HL-60/S4 (cell line): ENCODE data around the gene METTL27.
"Not testable (repeated sequence)": the region's sequence is repeated elsewhere in the genome, so short reads cannot be mapped to it uniquely, and the experiment has no call there.

Experiments
- in situ Hi-C: fragments of 300-500 bp; cut with MboI; formaldehyde crosslinking; loops from 2 replicates; pipeline ENCODE4 v1.14.3; 2022; ENCODE audit warnings: low sequenced_read_pairs

METTL27 gene

DNA sequence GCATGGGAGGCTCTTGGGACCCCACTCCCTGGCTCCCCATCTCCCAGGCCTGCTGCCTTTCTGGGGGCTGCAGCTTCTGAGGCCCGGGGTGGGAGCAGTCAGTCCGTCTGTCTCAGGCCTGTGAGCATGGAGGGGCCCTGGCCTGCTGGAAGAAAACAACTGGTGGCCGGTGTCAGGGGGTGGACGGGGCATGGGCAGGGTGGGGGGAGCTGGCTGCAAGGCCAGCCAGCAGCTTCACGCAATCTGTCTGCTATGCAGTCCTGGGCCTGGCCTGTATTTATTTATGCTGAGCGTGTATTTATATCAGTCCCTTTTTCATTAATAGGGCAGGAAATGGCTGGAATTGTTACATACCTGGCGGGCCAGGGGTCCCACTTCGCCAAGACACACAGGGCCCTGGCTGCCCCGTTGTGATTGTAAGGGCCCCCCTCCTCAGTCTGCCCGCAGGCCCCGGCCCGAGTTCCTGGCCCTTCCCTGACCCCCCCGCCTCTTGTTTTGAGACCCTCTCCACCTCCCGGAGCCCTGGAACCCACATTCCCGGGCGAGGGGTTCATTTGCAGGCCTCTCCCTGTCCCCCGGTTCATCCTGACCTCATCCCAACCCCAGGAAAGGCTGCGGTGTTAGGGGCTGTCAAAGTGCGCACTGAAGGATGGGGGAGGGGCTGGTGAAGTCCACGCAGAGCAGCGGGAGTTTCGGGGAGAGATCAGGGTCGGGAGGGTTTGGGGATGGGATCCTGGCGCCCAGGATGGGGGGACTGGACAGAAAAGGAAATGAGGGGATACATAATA lies 26.9 kb upstream of the METTL27 start:
- in situ Hi-C loops = loop anchor here (10.0 to 25.0 kb wide), 2 partner anchors 156 to 518 kb away; partner anchors contain the start of gene ELN

DNA sequence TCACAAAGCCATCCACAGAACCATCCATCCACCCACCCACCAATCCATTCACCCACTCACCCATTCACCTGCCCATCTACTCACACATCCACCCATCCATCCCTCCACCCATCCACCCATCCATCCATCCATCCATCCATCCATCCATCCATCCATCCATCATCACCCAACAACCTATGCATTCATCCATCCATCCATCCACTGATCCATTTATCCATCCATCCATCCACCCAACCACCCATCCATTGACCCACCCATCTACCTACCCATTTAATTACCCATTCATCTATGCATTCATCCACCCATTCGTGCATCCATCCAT lies 24.1 kb upstream of the METTL27 start:
- in situ Hi-C loops = loop anchor here (10.0 to 25.0 kb wide), 2 partner anchors 158 to 521 kb away; partner anchors contain the start of gene ELN

DNA sequence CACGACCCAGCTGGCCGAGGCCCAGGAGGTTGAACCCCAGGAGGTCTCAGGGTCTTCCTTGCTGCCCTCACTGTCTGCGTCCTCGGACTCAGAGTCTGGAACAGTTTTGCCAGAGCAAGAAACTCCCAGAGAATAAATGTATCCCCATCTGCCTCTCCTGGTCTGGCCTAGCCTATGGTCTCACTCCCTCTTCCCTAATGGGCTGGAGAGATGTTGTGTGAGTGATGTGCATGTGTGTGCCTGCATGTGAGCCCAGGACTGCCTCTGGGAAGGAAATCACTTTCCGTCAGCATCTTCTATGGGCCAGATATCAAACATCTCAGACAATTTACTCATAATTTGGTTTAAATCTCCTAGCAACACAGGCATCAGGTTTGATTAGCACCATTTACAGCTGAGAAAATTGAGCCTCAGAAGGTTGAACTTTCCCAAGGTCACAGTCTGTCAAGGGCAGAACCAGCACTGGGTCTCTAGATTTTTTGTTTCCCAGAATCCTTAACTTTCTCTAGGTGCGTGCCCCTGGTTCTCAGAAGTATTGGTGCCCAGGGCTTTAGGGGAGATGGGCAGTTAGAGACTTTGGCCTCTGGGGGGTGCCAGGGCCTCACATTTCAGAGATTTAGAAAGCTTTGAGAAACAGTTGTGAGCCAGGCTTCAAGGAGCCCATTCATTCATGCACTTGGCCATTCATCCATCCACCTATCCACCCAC lies 23.6 kb upstream of the METTL27 start:
- in situ Hi-C loops = loop anchor here (10.0 to 25.0 kb wide), 2 partner anchors 159 to 521 kb away; partner anchors contain the start of gene ELN

DNA sequence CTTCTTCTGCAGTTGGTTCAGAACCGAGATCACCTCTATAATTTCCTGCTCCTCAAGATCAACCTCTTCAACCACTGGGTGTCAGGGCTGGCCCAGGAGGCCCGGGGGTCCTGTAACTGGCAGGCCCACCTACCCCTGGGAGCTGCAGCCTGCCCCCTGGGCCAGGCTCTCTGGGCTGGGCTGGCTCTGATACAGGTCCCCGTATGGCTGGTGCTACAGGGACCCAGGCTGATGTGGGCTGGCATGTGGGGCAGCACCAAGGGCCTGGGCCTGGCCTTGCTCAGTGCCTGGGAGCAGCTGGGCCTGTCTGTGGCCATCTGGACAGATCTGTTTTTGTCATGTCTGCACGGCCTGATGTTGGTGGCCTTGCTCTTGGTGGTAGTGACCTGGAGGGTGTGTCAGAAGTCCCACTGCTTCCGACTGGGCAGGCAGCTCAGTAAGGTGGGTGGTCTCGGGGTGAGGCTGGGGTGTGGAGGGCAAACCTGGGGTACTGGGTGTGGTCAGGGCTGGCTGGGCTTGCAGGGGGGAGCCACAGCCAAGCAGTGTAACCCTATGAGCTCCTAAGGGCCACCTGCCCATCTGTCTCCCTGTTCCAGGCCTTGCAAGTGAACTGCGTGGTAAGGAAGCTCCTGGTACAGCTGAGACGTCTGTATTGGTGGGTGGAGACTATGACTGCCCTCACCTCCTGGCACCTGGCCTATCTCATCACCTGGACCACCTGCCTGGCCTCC lies 22.8 kb upstream of the METTL27 start:
- in situ Hi-C loops = loop anchor here (10.0 to 25.0 kb wide), 2 partner anchors 160 to 522 kb away; partner anchors contain the start of gene ELN

DNA sequence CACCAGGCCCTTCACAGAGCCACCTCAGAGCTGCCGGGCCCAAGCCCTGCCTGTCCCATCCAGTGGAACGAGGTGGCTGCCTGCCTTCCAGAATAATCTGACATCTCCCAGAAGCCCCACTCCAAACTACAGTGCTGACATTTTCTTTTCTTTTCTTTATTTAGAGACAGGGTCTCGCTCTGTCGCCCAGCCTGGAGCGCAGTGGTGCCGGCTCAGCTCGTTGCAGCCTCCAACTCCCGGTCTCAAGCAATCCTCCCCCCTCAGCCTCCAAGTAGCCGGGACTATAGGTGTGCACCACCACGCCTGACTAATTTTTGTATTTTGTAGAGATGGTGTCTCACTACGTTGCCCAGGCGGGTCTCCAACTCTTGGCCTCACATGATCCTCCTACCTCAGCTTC lies 19.0 kb upstream of the METTL27 start:
- in situ Hi-C loops = loop anchor here (10.0 to 25.0 kb wide), 2 partner anchors 163 to 526 kb away; partner anchors contain the start of gene ELN

DNA sequence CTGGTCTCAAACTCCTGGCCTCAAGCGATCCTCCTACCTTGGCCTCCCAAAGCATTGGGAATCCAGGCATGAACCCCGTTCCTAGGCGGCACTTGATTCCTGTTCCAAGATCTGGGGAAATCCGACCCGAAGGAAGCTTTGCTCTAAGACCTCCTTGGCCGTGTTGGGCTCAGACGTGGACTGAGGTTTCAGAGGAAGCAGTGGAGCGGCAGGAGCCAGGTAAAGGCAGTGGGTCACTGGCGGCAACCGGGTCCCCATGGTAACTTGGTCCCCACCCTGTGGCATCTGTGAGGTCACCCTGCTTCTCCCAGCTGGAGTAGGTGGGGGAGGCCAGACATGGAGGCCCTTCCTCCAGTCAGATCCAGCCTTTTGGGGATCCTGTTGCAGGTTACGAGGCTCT lies 18.5 kb upstream of the METTL27 start, which contains the start of gene TMEM270:
TMEM270 (plus strand) TSS at position 301 of the 400 bp plus-strand sequence; CDS start at position 337, 36 bp downstream.
- in situ Hi-C loops = loop anchor here (10.0 to 25.0 kb wide), 2 partner anchors 164 to 526 kb away; partner anchors contain the start of gene ELN

DNA sequence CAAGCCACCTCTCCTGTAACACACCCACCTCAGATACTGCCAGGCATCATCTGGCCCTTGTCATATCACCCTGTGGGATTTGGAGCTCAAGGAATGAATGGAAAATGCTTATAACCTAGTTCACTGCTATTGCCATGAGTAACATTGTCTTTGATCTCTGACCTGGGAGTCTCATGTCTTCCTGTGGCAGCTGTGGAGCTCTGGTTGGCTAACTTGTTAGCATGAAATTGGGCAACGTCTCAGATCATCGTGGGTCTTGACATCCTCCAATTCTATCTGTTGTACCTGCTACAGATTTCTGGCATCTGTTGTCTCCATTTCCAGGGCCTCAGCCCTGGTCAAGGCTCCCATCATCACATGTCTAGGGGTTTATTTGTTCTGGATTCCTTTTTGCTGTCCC lies 16.5 kb upstream of the METTL27 start:
- in situ Hi-C loops = loop anchor here (5.0 to 25.0 kb wide), 2 partner anchors 42 to 528 kb away; no protein-coding TSS in a partner anchor

DNA sequence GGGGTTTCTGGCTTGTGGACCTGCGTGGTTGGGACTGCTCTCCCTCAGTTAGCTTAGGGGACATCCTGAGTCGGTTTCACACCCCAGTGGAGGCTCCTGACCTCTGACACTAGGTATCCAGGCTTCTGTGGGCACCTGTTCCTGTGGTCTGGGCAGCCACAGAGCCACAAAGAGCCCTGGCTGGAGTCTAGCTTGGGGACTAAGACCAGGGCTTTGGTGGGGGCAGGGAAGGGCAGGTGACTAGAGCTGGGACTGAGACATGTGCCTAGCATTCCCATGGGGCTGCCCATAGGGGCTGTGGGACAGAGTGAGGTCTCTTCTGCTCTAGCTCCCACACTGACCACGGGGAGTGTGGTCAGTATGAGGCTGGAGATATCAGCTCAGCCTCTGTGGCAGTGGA lies 14.6 kb upstream of the METTL27 start:
- in situ Hi-C loops = loop anchor here (5.0 to 25.0 kb wide), 2 partner anchors 40 to 530 kb away; no protein-coding TSS in a partner anchor

DNA sequence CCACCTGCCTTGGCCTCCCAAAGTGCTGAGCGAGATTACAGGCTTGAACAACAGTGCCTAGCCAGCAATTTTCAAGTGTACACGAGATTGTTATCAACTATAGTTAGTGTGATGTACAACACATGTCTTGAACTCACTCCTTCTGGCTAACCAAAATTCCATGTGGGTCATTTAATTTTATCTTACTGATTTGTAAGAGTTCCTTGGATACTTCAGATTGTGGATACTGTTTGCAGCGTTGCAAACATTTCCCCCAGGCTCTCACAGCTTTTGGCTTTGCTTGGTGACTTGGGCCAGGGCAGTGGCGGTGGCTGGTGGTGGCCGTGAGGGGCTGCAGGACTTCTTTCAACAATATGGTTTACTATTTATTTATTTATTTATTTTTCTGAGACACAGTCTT lies 10.2 kb upstream of the METTL27 start:
- in situ Hi-C loops = loop anchor here (25.0 kb wide), 1 partner anchor 535 kb away; no protein-coding TSS in a partner anchor

DNA sequence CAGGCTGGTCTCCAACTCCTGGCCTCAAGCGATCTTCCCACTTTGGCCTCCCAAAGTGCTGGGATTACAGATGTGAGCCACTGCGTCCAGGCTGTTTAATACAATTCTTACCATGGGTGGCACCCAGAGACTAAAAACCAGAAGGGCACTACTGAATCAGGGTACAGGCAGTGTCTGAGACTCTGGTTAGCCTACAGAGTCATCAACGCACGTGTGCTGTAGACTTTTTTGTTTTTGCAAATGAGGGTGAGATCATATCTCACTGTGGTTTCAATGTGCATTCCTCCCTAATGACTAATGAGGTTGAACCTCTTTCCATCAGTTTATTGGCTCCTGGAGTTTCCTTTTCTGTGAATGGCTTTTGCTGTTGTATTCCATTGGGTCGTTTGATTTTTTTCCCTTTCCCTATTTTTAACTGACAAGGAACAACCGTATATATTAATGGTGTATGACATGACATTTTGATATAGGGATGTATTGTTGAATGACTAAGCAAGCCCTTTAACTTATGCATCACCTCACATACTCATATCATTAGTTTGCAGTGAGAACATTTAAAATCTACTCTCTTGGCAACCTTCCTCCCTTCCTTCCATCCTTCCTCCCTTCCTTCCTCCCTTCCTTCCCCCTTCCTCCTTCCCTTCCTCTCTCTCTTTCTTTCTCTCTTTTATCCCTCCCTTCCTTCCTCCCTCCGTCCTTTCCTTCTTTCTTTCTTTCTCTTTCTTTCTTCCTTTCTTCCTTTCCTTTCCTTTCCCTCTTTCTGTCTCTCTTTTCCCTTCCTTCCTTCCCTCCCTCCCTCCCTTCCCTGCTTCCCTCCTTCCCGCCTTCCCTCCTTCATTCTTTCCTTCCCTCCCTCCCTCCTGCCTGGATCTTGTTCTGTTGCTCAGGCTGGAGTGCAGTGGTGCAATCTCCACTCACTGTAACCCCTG lies 9.4 kb upstream of the METTL27 start:
- in situ Hi-C loops = loop anchor here (25.0 kb wide), 1 partner anchor 536 kb away; no protein-coding TSS in a partner anchor

DNA sequence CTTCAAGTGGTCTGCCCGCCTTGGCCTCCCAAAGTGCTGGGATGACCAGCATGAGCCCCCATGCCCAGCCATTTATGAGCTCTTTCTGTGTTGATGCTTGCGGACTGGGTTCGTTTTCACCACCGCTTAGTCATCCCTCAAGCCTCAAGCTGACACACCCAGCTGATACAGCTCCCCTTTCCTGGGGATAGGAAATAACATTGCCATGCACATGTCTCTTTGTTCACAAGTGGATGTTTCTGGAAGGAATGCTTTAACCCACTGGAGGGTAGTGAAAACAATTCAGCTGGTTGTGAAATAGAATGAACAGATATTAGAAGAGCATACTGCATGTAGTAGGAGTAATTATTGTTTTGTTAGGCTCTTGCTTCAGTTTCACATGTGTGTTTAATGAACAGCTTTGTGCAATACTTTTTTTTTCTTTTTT lies 8.5 kb upstream of the METTL27 start:
- in situ Hi-C loops = loop anchor here (25.0 kb wide), 1 partner anchor 537 kb away; no protein-coding TSS in a partner anchor

DNA sequence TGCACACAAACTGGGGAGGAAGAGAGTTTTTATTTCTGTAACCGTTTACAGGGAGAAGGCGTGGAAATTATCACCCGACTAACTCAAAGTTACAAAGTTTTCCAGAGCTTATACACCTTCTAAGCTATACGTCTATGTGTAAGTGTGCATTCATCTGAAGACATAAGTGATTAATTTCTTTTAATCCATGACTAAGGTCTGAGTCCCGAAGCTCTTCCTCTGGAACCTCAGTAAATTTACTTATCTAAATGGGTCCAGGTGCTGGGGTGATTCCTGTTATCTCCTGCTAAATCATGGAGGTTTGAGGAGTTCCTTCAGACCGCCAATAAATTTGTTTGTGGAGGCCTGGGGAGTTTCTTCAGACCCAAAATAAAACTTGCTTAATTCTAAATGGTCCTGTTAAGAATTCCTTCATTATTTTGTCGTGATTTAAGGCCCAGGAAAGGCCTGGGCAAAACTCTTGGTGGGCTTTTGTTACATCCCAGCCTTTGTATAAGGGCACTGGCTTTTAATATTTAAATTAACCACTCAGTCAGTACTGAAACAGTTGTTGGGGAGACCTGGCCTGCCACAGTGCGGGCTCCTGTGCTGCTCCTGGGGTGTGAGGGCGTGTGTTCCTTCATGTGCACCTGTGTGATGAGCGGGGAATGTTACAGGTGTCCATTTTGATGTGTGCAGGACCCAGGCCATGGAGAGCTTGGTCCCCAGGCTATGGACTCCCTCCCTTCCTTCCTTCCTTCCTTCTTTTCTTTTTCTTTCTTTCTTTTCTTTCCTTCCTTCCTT lies 5.8 kb upstream of the METTL27 start:
- in situ Hi-C loops = no loop called here

DNA sequence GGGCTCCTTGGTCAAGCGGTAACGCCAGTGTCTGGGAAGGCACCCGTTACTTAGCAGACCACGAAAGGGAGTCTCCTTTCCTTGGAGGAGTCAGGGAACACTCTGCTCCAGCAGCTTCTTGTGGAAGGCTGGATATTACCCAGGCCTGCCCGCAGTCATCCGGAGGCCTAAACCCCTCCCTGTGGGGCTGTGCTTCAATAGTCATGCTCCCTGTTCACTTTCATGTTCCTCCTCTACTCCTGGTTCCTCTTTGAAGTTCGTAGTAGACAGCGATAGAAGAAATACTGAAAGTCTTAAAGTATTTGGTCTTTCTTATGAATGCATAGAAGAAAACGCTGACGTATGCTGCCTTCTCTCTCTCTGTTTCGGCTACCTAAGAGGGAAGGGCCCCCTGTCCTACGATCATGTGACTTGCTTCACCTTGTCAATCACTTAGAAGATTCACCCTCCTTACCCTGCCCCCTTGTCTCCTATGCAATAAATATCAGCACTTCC lies 3.4 kb upstream of the METTL27 start:
- in situ Hi-C loops = not testable (repeated sequence)

DNA sequence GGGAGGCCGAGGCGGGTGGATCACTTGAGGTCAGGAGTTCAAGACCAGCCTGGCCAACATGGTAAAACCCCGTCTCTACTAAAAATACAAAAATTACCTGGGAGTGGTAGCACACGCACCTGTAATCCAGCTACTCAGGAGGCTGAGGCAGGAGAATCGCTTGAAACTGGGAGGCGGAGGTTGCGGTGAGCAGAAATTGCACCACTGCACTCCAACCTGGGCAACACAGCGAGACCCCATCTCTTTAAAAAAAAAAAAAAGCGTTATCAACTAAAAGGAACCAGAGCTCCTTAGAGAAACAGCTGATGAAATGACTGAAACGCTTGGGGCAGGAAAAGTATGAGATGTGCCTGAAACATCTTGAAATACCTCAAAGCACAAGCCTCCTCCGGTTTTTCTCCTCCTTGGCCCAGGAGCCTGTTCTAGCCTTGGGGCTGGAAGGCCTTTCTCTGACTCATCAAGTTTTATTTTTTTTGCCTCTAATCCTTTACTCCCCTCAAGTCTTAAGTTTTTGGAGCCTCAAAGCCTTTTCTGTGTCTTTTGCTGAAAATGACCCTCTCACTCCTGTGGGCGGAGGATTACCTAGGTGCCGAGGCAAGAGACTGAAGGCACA lies 2.6 kb upstream of the METTL27 start:
- in situ Hi-C loops = no loop called here

DNA sequence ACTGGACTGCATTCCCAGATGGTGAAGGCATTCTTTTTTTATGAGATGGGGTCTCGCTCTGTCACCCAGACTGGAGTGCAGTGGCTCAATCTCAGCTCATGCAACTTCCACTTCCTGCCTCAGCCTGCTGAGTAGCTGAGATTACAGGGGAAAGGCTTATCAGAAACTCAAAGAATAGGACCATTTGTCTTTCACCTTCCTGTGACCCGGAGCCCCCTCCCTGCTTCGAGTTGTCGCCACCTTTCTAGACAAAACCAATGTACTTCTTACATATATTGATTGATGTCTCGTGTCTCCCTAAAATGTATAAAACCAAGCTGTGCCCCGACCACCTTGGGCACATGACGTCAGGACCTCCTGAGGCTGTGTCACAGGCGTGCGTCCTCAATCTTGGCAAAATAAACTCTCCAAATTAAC lies 1.8 kb upstream of the METTL27 start:
- in situ Hi-C loops = no loop called here

DNA sequence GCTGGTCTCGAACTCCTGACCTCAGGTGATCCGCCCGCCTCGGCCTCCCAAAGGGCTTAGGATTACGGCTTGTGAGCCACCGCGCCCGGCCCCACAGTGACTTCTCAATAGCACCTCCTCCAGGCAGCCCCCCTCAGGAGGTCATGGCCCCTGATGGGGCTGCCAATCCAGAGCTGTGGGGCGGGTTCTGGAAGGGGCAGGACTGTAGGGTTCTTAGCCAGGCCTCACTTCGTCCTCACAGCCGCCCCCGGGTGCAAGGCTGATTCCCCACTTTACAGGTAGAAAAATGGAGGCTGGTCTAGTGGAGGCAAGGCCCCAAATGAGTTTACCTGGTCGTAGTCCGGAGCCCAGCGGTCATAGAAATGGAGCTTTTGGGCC lies 638 bp downstream of the METTL27 start:
- in situ Hi-C loops = no loop called here

DNA sequence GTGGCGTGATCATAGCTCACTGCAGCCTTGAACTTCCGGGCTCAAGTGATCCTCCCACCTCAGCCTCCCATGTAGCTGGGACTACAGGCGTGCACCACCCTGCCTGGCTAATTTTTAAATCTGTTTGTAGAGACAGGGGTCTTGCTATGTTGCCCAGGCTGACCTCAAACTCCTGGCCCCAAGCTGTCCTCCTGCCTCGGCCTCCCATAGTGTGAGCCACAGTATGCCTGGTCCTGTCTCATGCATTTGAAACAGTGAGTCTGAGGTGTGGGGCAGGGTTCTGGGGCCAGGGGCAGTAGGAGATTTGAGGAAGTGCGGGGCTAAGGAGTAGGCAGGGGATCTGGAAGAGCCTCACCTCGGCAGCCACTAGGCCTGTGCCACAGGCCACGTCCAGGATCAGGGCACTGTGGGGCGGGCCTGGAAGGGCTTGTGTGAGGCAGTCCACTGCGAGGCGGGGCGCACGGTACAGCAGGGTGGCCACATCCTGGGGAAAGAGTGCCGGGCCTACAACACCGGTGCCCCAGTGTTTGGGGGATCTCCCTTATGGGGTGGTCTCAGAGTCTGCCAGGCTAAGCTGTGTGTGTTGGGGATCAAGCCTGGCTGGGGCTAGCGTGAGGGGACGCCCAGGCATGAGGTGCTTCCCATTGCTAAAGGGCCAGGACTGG lies 1.5 kb downstream of the METTL27 start:
- in situ Hi-C loops = no loop called here
